ENCODE measurements around the gene OTOGL. TPM values are rescaled to one million over a fixed set of nuclear protein-coding genes. Genes with fewer than 3 reads are reported as not detected.

OTOGL gene
- polyA plus RNA-seq, 3 donors = not detected

- intact Hi-C loops (cut with micrococcal nuclease) = no loop called here
- H4K20me1 ChIP-seq (ENCODE audit: insufficient read depth, low read length) = no peaks in the 10 kb centered on the region
- DNase-seq = no peak
Measured at GRCh38 chr12:80050236-80050635, 49.1 kb upstream of the OTOGL start.

DNA sequence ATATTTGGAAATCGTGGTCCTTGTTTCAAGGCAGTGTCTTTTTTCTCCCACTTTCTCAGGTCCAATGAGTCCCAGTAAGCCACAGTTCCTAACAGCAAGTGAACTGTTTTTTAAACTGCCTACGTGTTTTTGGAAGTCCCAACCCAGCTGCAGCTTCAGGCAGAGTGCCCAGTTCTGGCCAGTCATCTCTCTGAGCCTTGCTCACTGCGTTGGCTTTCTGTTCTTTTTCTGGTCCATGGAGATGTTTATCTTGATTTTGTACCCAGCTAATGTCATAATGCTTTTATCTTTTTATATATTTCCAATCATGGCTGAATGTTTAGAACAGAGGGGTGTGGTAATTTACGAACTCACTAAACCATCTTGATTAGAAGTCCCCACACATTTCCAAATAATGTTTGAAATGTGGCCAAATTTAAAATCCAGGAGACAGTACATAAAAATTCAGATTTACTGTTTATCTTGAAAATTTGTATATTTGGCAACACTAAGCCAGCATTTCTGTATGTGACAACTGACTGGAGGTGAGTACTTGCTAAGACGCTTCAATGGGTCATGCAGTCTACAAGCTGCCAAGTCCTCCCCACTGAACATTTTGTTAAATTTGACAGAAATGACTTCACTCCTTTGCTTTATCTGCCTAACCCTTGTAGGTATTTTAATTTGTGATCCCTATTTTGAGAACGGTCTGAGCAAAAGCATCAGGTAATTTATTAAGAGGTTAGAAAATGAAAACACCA lies 46.1 kb upstream of the OTOGL start:
- Histone ChIP-seq H3K9me3 (replicated peaks in 1 of 2; ENCODE audit: control insufficient read depth in 1 of 2, insufficient read depth in 1 of 2, low read length in 2 of 2) (no peaks in the 10 kb centered on the region), H2AFZ (ENCODE audit: insufficient read depth, low read depth, low read length, poor library complexity, severe bottlenecking) (no peak overlapping the region), H3K9ac (ENCODE audit: insufficient read depth, low read length, poor library complexity, severe bottlenecking) (no peak overlapping the region), H3K4me3 (replicated peaks in 1 of 3; ENCODE audit: low read depth in 2 of 3, low read length in 3 of 3) (no peak overlapping the region), H3K4me2 (replicated peaks; ENCODE audit: extremely low read depth, low read length, poor library complexity, severe bottlenecking) (no peak overlapping the region), H3K27me3 (ENCODE audit: control insufficient read depth in 2 of 2, insufficient read depth in 2 of 2, low read length in 2 of 2) (no peaks in the 10 kb centered on the region), H3K4me1 (ENCODE audit: control insufficient read depth in 1 of 2, insufficient read depth in 2 of 2, low read length in 2 of 2) (no peaks in the 10 kb centered on the region), H3K36me3 (replicated peaks in 1 of 2; ENCODE audit: control insufficient read depth in 1 of 2, insufficient read depth in 2 of 2, low read length in 2 of 2) (no peaks in the 10 kb centered on the region), H3K79me2 (ENCODE audit: insufficient read depth, low read length) (no peaks in the 10 kb centered on the region), H3K27ac (ENCODE audit: low read depth in 1 of 2, low read length in 2 of 2) (no peak overlapping the region), H4K20me1 (ENCODE audit: insufficient read depth, low read length) (no peaks in the 10 kb centered on the region)
- no peak for DNase-seq
- intact Hi-C loops (cut with micrococcal nuclease) = no loop called here
- Mint-ChIP-seq H3K27ac (no peak overlapping the region), H3K27me3 (ENCODE audit: low read depth in 3 of 3) (peaks cover 0 to 3% (median 1%) of the 10 kb centered on the region in 3 donors), H3K9me3 (peaks cover 0 to 5% (median 0%) of the 10 kb centered on the region in 7 donors), H3K4me3 (no peak overlapping the region), H3K4me1 (no peaks in the 10 kb centered on the region), H3K36me3 (no peaks in the 10 kb centered on the region)
- TF ChIP-seq, protein P1, sequence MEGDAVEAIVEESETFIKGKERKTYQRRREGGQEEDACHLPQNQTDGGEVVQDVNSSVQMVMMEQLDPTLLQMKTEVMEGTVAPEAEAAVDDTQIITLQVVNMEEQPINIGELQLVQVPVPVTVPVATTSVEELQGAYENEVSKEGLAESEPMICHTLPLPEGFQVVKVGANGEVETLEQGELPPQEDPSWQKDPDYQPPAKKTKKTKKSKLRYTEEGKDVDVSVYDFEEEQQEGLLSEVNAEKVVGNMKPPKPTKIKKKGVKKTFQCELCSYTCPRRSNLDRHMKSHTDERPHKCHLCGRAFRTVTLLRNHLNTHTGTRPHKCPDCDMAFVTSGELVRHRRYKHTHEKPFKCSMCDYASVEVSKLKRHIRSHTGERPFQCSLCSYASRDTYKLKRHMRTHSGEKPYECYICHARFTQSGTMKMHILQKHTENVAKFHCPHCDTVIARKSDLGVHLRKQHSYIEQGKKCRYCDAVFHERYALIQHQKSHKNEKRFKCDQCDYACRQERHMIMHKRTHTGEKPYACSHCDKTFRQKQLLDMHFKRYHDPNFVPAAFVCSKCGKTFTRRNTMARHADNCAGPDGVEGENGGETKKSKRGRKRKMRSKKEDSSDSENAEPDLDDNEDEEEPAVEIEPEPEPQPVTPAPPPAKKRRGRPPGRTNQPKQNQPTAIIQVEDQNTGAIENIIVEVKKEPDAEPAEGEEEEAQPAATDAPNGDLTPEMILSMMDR (IDR thresholded peaks at IDR 0.05) = no peak
- WGBS (ENCODE audit: insufficient coverage) = 89% methylated on average over 2 of the region's 6 CpGs

More at GRCh38 chr12:80050236-80050635, 49.1 kb upstream of the OTOGL start:
- TF ChIP-seq, protein P1 (IDR thresholded peaks at IDR 0.05) = no peak
- Histone ChIP-seq H3K4me2 (replicated peaks; ENCODE audit: extremely low read depth, low read length, poor library complexity, severe bottlenecking) (no peak overlapping the region), H3K27me3 (ENCODE audit: control insufficient read depth in 2 of 2, insufficient read depth in 2 of 2, low read length in 2 of 2) (no peaks in the 10 kb centered on the region), H2AFZ (ENCODE audit: insufficient read depth, low read depth, low read length, poor library complexity, severe bottlenecking) (no peak overlapping the region), H3K27ac (ENCODE audit: low read depth in 1 of 2, low read length in 2 of 2) (no peak overlapping the region), H3K4me1 (ENCODE audit: control insufficient read depth in 1 of 2, insufficient read depth in 2 of 2, low read length in 2 of 2) (no peaks in the 10 kb centered on the region), H3K9ac (ENCODE audit: insufficient read depth, low read length, poor library complexity, severe bottlenecking) (no peak overlapping the region), H3K79me2 (ENCODE audit: insufficient read depth, low read length) (no peaks in the 10 kb centered on the region), H3K9me3 (replicated peaks in 1 of 2; ENCODE audit: control insufficient read depth in 1 of 2, insufficient read depth in 1 of 2, low read length in 2 of 2) (no peaks in the 10 kb centered on the region), H3K36me3 (replicated peaks in 1 of 2; ENCODE audit: control insufficient read depth in 1 of 2, insufficient read depth in 2 of 2, low read length in 2 of 2) (no peaks in the 10 kb centered on the region), H3K4me3 (replicated peaks in 1 of 3; ENCODE audit: low read depth in 2 of 3, low read length in 3 of 3) (no peak overlapping the region)
- H3K9me3 Mint-ChIP-seq = peaks cover 0 to 5% (median 0%) of the 10 kb centered on the region in 7 donors
- H3K4me3 Mint-ChIP-seq = no peak overlapping the region
- H3K36me3 Mint-ChIP-seq = no peaks in the 10 kb centered on the region
- H3K27ac Mint-ChIP-seq = no peak overlapping the region
- H3K4me1 Mint-ChIP-seq = no peaks in the 10 kb centered on the region
- WGBS (ENCODE audit: insufficient coverage) = no CpG with 5 or more reads among the region's 2 CpGs
- H3K27me3 Mint-ChIP-seq (ENCODE audit: low read depth in 3 of 3) = peaks cover 0 to 3% (median 1%) of the 10 kb centered on the region in 3 donors
